Tibial artery (tissue), 4 donors: Measurements from ENCODE around the gene ZNF160.
"Not testable (repeated sequence)": the region's sequence is repeated elsewhere in the genome, so short reads cannot be mapped to it uniquely, and the experiment has no call there.

Source experiments
- DNase-seq, 2 donors: peaks; one replicate each; pipeline ENCODE4 v3.0.0-alpha.2; 2019
- H3K27ac ChIP-seq, 2 donors: fragments of 200-600 bp; sonication (generic) in 1 of 2; 1 replicate in 1 of 2; 2 replicates in 1 of 2; pipeline ENCODE4 v1.5.1; 2018 to 2019; ENCODE audit warnings: mild to moderate bottlenecking in 1 of 2
- H3K27me3 ChIP-seq, 2 donors: fragments of 200-600 bp; sonication (generic) in 1 of 2; one replicate each; pipeline versions ENCODE4 v1.5.1 to v1.6.0; 2016 to 2019
- H3K36me3 ChIP-seq, 3 donors: fragments of 200-600 bp; sonication (generic) in 2 of 3; one replicate each; pipeline ENCODE4 v1.5.1; 2016 to 2019; ENCODE audit warnings: mild to moderate bottlenecking in 2 of 3
- H3K4me1 ChIP-seq, 4 donors: fragments of 200-600 bp; sonication (generic) in 2 of 4; 1 replicate in 3 of 4; 2 replicates in 1 of 4; pipeline ENCODE4 v1.5.1; 2016 to 2019
- H3K4me3 ChIP-seq, 2 donors: fragments of 200-600 bp; sonication (generic) in 1 of 2; 1 replicate in 1 of 2; 2 replicates in 1 of 2; pipeline ENCODE4 v1.5.1; 2018 to 2019; ENCODE audit warnings: mild to moderate bottlenecking in 2 of 2
- H3K9me3 ChIP-seq, 3 donors: fragments of 200-600 bp; sonication (generic) in 1 of 3; one replicate each; pipeline ENCODE4 v1.5.1; 2016 to 2019
- intact Hi-C: fragments of 100-400 bp; cut with DNase I; formaldehyde crosslinking; loops from one replicate; pipeline ENCODE4 v1.15.0; 2023; ENCODE audit warnings: low total_unique reads
- TF ChIP-seq, protein P1 (sequence below), 2 experiments: fragments of 200-600 bp in 1 of 2; fragments of 450-650 bp in 1 of 2; IDR thresholded peaks; one replicate each; pipeline ENCODE4 v1.5.1; 2017 to 2019; ENCODE audit warnings: antibody characterized with exemption in 2 of 2, mild to moderate bottlenecking in 1 of 2, moderate library complexity in 1 of 2

Gene ZNF160

DNA sequence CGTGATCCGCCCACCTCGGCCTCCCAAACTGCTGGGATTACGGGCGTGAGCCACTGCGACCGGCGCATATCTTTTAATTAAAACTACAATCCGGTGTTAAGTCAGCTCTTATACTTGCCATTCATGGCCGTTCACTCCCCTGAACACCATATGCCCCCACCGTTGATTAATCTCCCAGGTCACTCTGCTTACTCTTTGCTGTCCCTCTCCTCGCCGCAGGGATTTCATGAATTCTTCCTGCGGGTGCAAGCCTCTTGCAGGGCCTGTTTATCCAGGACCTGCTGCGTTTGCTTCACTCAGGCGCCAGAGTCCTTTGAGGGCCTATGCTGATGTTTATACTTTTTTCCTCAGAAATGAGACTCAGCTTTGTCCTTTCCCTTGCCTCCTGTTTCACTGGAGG is 57.7 kb downstream of the ZNF160 start:
- Histone ChIP-seq H3K36me3 (no peaks in the 10 kb centered on the region), H3K9me3 (peaks cover 0 to 25% (median 20%) of the 10 kb centered on the region in 3 donors), H3K4me3 (no peak overlapping the region), H3K27me3 (peaks cover 0 to 7% of the 10 kb centered on the region in 2 donors), H3K27ac (no peak overlapping the region), H3K4me1 (no peaks in the 10 kb centered on the region)
- DNase-seq: no peak
- TF ChIP-seq, protein P1, sequence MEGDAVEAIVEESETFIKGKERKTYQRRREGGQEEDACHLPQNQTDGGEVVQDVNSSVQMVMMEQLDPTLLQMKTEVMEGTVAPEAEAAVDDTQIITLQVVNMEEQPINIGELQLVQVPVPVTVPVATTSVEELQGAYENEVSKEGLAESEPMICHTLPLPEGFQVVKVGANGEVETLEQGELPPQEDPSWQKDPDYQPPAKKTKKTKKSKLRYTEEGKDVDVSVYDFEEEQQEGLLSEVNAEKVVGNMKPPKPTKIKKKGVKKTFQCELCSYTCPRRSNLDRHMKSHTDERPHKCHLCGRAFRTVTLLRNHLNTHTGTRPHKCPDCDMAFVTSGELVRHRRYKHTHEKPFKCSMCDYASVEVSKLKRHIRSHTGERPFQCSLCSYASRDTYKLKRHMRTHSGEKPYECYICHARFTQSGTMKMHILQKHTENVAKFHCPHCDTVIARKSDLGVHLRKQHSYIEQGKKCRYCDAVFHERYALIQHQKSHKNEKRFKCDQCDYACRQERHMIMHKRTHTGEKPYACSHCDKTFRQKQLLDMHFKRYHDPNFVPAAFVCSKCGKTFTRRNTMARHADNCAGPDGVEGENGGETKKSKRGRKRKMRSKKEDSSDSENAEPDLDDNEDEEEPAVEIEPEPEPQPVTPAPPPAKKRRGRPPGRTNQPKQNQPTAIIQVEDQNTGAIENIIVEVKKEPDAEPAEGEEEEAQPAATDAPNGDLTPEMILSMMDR (IDR thresholded peaks at IDR 0.05): no peak
- intact Hi-C loops: no loop called here

- Histone ChIP-seq H3K27me3 (peaks cover 0 to 29% of the 10 kb centered on the region in 2 donors), H3K4me3 (no peak overlapping the region), H3K36me3 (no peaks in the 10 kb centered on the region), H3K4me1 (no peaks in the 10 kb centered on the region), H3K27ac (no peak overlapping the region), H3K9me3 (peaks cover 0 to 19% (median 13%) of the 10 kb centered on the region in 3 donors)
- TF ChIP-seq, protein P1 (IDR thresholded peaks at IDR 0.05): no peak
- DNase-seq: no peak
- intact Hi-C loops: no loop called here
These were observed 61.9 kb downstream of the ZNF160 start for GRCh38 chr19:53041366-53041765.

GRCh38 chr19:53037101-53038097 is 65.8 kb downstream of the ZNF160 start:
- Histone ChIP-seq H3K27me3 (peaks cover 0 to 26% of the 10 kb centered on the region in 2 donors), H3K27ac (no peak overlapping the region), H3K9me3 (peaks cover 0 to 16% (median 13%) of the 10 kb centered on the region in 3 donors), H3K4me3 (no peak overlapping the region), H3K4me1 (no peaks in the 10 kb centered on the region), H3K36me3 (no peaks in the 10 kb centered on the region)
- TF ChIP-seq, protein P1 (IDR thresholded peaks at IDR 0.05): no peak
- no peak for DNase-seq
- intact Hi-C loops: no loop called here

DNA sequence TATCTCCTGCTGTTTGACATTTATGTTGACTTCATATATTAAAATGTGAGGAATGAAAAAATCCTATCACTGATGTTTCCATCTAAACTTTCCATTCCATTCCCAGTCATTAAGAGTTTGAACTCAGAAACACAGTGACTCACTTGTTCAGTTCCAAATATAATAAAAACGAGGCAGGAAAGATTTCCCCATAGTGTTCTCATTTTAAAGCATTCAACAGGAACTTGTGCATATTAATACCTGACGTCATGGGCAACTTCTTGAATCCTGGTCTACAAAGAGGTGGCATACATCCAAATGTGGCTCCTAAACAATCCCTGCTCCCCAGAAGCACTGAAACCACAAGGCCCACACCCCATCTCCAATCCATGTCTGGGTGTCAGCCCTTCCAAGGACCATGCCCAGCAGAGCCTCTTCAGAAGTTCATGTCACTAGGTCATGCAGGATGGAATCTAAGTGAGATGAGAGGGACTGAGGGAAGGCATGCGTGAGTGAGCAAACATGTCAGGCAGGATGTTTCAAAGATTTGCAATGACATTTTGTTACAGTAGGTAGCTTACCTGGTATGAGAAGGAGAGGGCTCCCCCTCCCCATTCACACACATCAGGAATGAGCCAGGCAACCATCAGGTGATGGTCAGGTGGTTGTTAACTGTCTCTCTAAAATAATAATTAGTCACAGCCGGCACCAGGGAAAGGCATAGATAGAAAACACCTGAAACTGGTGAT is 68.1 kb downstream of the ZNF160 start:
- intact Hi-C loops: no loop called here
- DNase-seq: no peak
- no peak overlapping the region for H3K27ac ChIP-seq
- peaks cover 0 to 16% (median 13%) of the 10 kb centered on the region in 3 donors for H3K9me3 ChIP-seq
- no peaks in the 10 kb centered on the region for H3K36me3 ChIP-seq
- H3K27me3 ChIP-seq: peaks cover 0 to 26% of the 10 kb centered on the region in 2 donors
- TF ChIP-seq, protein P1 (IDR thresholded peaks at IDR 0.05): no peak
- H3K4me3 ChIP-seq: no peak overlapping the region
- H3K4me1 ChIP-seq: no peaks in the 10 kb centered on the region

- intact Hi-C loops: no loop called here
These were observed 69.2 kb downstream of the ZNF160 start for GRCh38 chr19:53034054-53034453.

DNA sequence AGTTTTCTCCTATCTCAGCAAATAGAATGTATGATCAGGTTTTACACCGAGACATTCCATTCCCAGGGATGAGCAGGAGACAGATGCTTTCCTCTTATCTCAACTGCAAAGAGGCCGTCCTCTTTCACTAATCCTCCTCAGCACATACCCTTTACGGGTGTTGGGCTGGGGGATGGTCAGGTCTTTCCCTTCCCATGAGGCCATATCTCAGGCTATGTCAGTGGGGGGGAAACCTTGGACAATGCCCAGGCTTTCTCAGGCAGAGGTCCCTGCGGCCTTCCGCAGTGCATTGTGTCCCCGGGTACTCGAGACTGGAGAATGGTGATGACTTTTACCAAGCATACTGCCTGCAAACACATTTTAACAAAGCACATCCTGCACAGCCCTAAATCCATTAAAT is 74.9 kb downstream of the ZNF160 start:
- intact Hi-C loops, DNase-seq, H3K36me3 ChIP-seq, H3K27ac ChIP-seq, H3K9me3 ChIP-seq, H3K27me3 ChIP-seq, H3K4me1 ChIP-seq, H3K4me3 ChIP-seq: not testable (repeated sequence)

More at GRCh38 chr19:53034054-53034453, 69.2 kb downstream of the ZNF160 start:
- TF ChIP-seq, protein P1 (IDR thresholded peaks at IDR 0.05): no peak
- Histone ChIP-seq H3K4me1 (no peaks in the 10 kb centered on the region), H3K4me3 (no peak overlapping the region), H3K36me3 (no peaks in the 10 kb centered on the region), H3K27me3 (peaks cover 0 to 22% of the 10 kb centered on the region in 2 donors), H3K27ac (no peak overlapping the region), H3K9me3 (peaks cover 0 to 16% (median 13%) of the 10 kb centered on the region in 3 donors)
- DNase-seq: no peak
